ENCODE results near the gene NPSR1.
"Not testable (repeated sequence)": the region's sequence is repeated elsewhere in the genome, so short reads cannot be mapped to it uniquely, and the experiment has no call there.

NPSR1 gene

GRCh38 chr7:34878944-34879735, 221.1 kb downstream of the NPSR1 start:
- DNase-seq = not testable (repeated sequence)

GRCh38 chr7:34879871-34880270, 221.9 kb downstream of the NPSR1 start:
- no peak for DNase-seq

- not testable (repeated sequence) for DNase-seq
Measured at GRCh38 chr7:34883855-34884254, 225.8 kb downstream of the NPSR1 start.

- no peak for DNase-seq
Measured at GRCh38 chr7:34886856-34887255, 228.8 kb downstream of the NPSR1 start.

GRCh38 chr7:34889951-34890350, 231.9 kb downstream of the NPSR1 start:
- DNase-seq = no peak

GRCh38 chr7:34895202-34895601, 237.2 kb downstream of the NPSR1 start:
- no peak for DNase-seq

Data from activated gamma-delta T cell treated with Interleukin-2 at 50 U/mL for 16 hours (primary cell).